ENCODE measurements around the gene NYNRIN. TPM values are rescaled to one million over a fixed set of nuclear protein-coding genes. Genes with fewer than 3 reads are reported as not detected.

NYNRIN gene
- total RNA-seq, 1 experiment from 2014 or later = 0.27 TPM

DNA sequence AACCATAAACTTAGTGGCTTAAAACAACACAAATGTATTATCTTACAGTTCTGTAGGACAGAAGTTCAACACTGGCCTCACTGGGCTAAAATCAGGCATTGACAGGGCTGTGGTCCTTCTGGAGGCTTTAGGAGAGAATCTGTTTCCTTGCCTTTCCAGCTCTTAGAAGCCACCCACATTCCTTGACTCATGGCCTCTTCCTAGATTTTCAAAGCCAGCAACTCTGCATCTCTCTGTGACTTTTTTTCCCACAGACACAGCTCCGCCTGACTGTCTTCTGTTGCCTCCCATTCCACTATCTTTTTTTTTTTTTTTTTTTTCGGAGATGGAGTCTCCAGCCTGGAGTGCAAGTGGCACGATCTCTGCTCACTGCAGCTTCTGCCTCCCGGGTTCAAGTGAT is 42.6 kb upstream of the NYNRIN start:
- BruUV-seq (replicated peaks) = no TSS peak

More for the DNA sequence above, 42.6 kb upstream of the NYNRIN start:
- intact Hi-C loops (cut with micrococcal nuclease) = no loop called here
- no peak overlapping the region for H3K9ac ChIP-seq (ENCODE audit: low read length)
- no peak overlapping the region for H3K27ac ChIP-seq (ENCODE audit: low read depth, low read length)
- H3K4me3 ChIP-seq (replicated peaks in 1 of 2; ENCODE audit: low read depth in 1 of 2, low read length in 2 of 2) = no peak overlapping the region
- ChIA-PET POLR2A (no interaction called here), CTCF (no interaction called here), RAD21 (ENCODE audit: low non-redundant PET in 1 of 2, low total read pairs in 2 of 2, uncharacterized antibody in 2 of 2, unreplicated experiment in 2 of 2) (no interaction called here)
- no peak for ATAC-seq
- no peaks in the 10 kb centered on the region for H3K79me2 ChIP-seq (ENCODE audit: insufficient read depth, low read length)
- no peak overlapping the region for H3K4me2 ChIP-seq (ENCODE audit: low read length)
- H3K9me3 ChIP-seq (ENCODE audit: control insufficient read depth in 1 of 2, insufficient read depth in 1 of 2, low read depth in 1 of 2, low read length in 2 of 2) = no peaks in the 10 kb centered on the region
- no peaks in the 10 kb centered on the region for H3K9me2 ChIP-seq (ENCODE audit: insufficient read depth)
- no peaks in the 10 kb centered on the region for H3K27me3 ChIP-seq (ENCODE audit: insufficient read depth, low read length)
- TF ChIP-seq YY1 (IDR thresholded peaks at IDR 0.05; ENCODE audit: extremely low read depth, insufficient replicate concordance, low read depth, low read length) = no peak
- TF ChIP-seq, protein P1, sequence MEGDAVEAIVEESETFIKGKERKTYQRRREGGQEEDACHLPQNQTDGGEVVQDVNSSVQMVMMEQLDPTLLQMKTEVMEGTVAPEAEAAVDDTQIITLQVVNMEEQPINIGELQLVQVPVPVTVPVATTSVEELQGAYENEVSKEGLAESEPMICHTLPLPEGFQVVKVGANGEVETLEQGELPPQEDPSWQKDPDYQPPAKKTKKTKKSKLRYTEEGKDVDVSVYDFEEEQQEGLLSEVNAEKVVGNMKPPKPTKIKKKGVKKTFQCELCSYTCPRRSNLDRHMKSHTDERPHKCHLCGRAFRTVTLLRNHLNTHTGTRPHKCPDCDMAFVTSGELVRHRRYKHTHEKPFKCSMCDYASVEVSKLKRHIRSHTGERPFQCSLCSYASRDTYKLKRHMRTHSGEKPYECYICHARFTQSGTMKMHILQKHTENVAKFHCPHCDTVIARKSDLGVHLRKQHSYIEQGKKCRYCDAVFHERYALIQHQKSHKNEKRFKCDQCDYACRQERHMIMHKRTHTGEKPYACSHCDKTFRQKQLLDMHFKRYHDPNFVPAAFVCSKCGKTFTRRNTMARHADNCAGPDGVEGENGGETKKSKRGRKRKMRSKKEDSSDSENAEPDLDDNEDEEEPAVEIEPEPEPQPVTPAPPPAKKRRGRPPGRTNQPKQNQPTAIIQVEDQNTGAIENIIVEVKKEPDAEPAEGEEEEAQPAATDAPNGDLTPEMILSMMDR (IDR thresholded peaks at IDR 0.05 in 2 of 3, conservative IDR thresholded peaks at IDR 0.05 in 1 of 3; ENCODE audit: borderline replicate concordance in 1 of 3, insufficient read depth in 1 of 3, low read depth in 2 of 3, low read length in 2 of 3) = no peak
- no peak for TF ChIP-seq EGR1 (IDR thresholded peaks at IDR 0.05; ENCODE audit: low read depth)
- TF ChIP-seq TCF7L2 (IDR thresholded peaks at IDR 0.05; ENCODE audit: borderline replicate concordance, extremely low read depth, insufficient read depth, insufficient read length) = no peak
- no peak for TF ChIP-seq POLR2AphosphoS5 (IDR thresholded peaks at IDR 0.05; ENCODE audit: low read depth, low read length)
- no peak for TF ChIP-seq CEBPB (IDR thresholded peaks at IDR 0.05; ENCODE audit: low read depth)
- TF ChIP-seq, protein P2, sequence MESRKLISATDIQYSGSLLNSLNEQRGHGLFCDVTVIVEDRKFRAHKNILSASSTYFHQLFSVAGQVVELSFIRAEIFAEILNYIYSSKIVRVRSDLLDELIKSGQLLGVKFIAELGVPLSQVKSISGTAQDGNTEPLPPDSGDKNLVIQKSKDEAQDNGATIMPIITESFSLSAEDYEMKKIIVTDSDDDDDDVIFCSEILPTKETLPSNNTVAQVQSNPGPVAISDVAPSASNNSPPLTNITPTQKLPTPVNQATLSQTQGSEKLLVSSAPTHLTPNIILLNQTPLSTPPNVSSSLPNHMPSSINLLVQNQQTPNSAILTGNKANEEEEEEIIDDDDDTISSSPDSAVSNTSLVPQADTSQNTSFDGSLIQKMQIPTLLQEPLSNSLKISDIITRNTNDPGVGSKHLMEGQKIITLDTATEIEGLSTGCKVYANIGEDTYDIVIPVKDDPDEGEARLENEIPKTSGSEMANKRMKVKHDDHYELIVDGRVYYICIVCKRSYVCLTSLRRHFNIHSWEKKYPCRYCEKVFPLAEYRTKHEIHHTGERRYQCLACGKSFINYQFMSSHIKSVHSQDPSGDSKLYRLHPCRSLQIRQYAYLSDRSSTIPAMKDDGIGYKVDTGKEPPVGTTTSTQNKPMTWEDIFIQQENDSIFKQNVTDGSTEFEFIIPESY (IDR thresholded peaks at IDR 0.05; ENCODE audit: extremely low read depth, insufficient replicate concordance, low read length) = no peak
- no peak for TF ChIP-seq SRF (IDR thresholded peaks at IDR 0.05; ENCODE audit: low read depth)
- no peak for TF ChIP-seq ELF1 (IDR thresholded peaks at IDR 0.05; ENCODE audit: borderline replicate concordance, low read depth)
- TF ChIP-seq POLR2A (IDR thresholded peaks at IDR 0.05; ENCODE audit: borderline replicate concordance, extremely low read depth, insufficient read depth, insufficient read length) = no peak
- TF ChIP-seq SIN3A (IDR thresholded peaks at IDR 0.05; ENCODE audit: low read depth) = no peak
- TF ChIP-seq ZFX (IDR thresholded peaks at IDR 0.05) = no peak
- no peak for TF ChIP-seq EZH2phosphoT487 (IDR thresholded peaks at IDR 0.05; ENCODE audit: borderline replicate concordance)
- no peak for TF ChIP-seq JUND (IDR thresholded peaks at IDR 0.05)
- H3K4me1 ChIP-seq (ENCODE audit: control insufficient read depth in 1 of 2, insufficient read depth in 2 of 2, low read length in 2 of 2) = peaks cover 5 to 22% of the 10 kb centered on the region in 2 experiments; a peak in 3 of 4 replicates
- H3K36me3 ChIP-seq (ENCODE audit: control insufficient read depth in 1 of 2, insufficient read depth in 2 of 2, low read length in 2 of 2) = no peaks in the 10 kb centered on the region
- no peak overlapping the region for H2AFZ ChIP-seq (ENCODE audit: low read depth, low read length, poor library complexity, severe bottlenecking)
- H4K20me1 ChIP-seq (ENCODE audit: insufficient read depth) = no peaks in the 10 kb centered on the region
- no peak for DNase-seq (ENCODE audit: low read depth, low spot score)

Data from HCT116 (cell line).